Measurements from ENCODE around the gene UBE3C.
A peak's percentile ranks its signal among the peaks of the same experiment; 100 is the strongest.
"Not testable (repeated sequence)": the region's sequence is repeated elsewhere in the genome, so short reads cannot be mapped to it uniquely, and the experiment has no call there.

The UBE3C gene

DNA sequence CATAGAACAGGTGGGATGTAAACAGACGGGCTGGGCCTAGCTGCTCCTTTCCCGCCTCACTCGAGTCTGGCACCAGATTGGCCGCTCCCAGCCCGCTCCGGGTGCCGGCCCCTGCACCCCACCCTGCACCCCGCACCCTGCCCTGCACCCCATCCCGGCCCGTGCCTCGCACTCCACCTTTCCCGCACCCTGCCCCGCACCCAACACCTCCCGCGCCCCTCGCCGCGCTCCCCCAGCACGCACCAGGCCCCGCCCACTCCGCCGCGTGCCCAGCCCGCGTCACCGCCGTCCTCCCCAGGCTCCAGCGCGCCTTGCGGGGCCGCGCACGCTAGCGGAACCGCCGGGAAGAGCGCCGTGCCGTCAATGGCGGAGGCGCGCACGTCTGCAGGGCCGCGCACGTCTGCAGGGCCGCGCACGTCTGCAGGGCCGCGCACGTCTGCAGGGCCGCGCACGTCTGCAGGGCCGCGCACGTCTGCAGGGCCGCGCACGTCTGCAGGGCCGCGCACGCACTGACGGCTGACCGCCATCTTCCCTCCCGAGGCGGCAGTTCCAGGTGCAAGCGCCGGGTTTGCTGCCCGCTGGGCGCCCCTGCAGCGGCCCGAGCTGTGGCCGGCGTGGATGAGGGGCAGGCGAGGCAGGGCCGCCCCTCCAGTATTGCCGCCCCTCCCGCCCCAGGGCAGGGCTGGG lies at the start of gene UBE3C:
Gene UBE3C (plus strand): TSS at position 503 of the 687 bp plus-strand sequence. CDS start 347 bp downstream, outside the sequence.
- peak; percentile 94 for DNase-seq

DNA sequence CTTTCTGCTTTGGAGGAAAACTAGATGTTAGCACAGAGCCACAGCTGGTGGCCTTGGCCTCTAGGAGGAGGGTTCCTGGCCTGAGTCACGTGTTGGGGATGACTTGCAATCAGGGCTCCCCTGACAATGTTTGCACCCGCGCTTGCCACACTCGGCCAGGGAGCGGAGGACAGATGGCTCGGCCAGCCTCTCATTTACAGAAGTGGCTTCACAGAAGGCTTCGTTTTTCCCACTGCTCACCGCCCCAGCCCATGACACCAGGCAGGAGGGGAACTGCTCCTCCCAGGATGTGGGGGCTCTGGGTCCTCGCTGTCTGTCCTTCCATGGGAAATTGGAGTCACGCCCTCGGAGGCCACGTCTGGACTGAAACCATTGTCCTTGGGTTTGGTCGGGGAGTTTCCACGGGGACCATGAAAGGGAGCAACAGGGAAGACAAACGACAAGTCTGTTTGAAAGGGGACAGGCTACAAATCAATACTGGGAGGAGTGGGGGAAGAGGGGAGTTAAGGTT lies 49.6 kb upstream of the UBE3C start:
- no peak for DNase-seq

DNA sequence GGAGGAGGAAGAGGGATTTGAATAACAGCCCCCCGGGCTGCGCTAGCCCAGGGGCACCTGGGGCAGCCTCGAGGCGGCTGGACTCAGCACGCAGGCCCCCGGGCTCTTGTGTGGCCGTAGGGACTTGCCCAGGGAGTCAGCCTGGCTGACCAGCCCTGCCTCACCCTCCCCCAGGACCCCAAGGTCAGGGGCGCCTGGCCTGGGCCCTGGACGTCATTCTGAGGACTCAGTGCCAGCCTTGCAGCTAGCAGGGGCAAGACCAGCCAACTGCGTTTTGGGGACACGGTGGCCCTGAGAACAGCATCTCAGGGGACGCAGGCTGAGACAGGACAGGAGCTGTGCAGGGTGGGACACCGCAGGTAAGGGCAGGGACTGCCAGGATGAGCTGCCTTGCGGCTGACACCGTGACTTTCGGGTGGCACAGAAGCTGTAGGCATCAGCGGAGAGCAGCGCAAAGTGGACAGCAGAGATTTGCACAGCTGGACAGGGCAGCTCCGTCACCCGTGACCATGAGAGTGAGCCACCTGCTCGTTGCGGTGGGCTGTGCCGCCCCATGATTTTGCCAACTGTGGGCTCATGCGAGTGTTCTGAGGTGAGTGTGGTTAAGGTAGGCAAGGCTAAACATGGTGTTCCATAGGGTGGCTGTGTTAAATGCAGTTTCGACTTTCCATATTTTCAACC lies 48.1 kb upstream of the UBE3C start:
- DNase-seq = no peak

DNA sequence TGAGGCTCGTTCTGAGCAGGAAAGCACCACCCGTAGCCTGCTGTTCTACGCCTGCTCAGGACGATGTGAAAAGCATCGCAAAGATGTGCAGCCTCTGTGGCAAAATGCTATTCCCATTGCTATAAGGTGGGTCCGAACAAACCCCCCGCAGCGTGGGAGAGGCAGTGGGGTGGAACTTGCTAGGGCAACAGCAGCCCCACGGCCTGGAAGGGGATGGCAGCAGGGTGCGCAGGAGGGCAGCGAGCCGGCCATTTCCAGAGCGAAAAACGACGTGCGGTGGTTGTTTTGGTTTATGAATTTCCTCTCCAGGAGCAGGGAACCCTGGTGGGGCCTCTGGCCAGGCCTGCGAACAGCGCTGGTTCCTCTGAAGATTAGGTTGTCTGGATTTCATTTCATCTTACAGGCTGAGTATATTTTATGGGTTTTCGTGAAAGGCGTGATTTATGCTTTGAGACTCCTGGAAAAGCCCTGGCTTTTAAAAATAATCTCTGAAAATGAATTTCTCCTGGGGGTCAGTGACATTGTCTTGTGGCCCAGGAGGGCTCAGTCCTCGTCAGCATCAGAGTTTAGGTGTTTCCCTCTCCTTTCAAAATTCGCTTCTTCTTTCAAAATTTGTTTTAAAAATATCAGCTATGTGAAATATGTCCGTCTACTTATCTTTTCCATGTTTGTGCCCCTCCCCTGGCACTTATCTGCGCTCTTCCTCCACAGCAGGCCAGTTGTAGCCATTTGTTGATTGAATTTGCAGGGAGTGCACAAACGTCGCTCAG lies 42.3 kb upstream of the UBE3C start:
- DNase-seq = no peak

DNA sequence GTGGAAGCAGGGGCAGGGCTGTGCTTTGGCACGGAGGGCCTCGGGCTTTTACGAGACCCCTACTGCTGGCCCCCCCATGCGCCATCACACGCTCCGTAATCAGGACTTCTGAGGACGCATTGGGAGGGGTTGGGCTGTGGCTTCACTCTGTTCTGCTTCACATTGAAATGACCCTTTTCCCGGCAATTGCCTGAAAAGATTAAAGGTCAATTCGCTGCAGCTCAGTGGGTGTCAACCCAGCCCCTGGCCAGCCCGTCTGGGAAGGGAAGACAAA lies 41.7 kb upstream of the UBE3C start:
- no peak for DNase-seq

DNA sequence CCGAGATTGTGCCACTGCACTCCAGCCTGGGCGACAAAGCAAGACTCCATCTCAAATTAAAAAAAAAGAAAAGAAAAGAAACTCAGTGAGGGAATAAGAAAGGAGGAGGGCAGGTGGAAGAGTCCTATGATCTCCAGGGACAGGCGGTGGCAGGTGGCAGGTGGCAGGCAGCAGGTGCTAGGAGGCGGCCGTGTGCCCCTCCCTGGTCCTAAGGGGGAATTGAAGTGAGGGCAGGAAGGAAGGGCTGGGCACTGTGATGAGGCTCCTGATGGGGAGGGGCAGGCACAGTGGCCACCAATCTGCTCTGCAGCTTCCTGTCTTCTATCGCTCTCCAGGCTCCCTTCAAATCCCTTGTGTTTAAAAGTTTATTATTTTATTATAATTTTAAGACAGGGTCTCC lies 41.2 kb upstream of the UBE3C start:
- DNase-seq = no peak

DNA sequence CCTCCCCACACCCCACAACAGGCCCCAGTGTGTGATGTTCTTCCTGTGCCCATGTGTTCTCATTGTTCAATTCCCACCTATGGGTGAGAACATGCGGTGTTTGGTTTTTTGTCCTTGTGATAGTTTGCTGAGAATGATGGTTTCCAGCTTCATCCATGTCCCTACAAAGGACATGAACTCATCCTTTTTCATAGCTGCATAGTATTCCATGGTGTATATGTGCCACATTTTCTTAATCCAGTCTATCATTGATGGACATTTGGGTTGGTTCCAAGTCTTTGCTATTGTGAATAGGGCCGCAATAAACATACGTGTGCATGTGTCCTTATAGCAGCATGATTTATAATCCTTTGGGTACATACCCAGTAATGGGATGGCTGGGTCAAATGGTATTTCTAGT lies 38.7 kb upstream of the UBE3C start:
- DNase-seq = not testable (repeated sequence)

DNA sequence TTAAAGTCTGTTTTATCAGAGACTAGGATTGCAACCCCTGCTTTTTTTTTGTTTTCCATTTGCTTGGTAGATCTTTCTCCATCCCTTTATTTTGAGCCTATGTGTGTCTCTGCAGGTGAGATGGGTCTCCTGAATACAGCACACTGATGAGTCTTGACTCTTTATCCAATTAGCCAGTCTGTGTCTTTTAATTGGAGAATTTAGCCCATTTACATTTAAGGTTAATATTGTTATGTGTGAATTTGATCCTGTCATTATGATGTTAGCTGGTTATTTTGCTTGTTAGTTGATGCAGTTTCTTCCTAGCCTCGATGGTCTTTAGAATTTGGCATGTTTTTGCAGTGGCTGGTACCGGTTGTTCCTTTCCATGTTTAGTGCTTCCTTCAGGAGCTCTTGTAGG lies 35.1 kb upstream of the UBE3C start:
- not testable (repeated sequence) for DNase-seq

DNA sequence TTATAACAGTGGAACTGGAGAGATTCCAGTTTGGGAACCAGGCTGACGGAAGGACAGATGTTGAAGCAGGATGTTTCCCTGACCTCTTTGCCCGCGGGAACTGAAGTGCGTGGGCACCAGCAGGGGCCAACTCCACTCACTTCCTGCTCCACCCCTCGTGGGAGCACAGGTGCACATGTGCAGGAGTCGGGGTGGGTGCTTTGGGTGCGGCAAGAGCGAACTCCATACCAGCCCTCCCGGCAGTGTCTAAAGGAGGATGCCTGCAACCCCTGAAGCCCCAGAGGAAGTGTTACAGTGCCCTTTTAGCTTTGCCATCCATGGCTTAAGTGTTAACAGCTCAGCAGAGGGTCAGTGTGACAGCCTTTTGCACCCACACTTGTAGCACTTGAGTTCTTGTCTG lies 27.4 kb upstream of the UBE3C start:
- no peak for DNase-seq

DNA sequence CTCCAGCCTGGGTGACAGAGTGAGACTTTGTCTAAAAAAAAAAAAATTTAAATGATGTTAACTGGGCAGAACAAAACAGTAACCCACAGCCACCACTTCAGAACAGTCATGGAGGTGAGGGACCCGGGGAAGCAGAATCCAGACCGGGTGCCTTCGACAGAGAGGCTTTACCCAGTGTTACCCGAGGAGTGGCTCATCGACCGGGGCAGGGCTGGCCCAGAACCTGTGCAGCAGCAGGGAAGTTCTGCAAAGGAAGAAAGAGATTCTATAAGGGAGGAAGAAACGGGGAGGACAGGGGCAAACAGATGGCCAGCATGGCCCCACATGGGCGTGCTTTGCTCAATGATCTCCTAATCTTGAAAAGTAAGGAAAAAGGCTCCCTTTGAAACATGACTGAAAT lies 26.0 kb upstream of the UBE3C start:
- no peak for DNase-seq

DNA sequence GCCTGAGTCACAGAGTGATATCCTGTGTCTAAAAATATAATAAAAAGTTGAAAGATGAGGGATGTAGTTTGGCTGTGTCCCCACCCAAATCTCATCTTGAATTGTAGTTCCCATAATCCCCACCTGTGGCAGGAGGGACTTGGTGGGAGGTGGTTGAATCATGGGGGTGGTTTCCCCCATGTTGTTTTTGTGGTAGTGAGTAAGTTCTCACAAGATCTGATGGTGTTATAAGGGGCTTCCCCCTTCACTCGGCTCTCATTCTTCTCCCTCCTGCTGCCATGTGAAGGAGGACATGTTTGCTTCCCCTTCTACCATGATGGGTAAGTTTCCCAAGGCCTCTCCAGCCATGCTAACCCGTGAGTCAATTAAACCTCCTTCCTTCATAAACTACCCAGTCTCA lies 25.1 kb upstream of the UBE3C start:
- no peak for DNase-seq

DNA sequence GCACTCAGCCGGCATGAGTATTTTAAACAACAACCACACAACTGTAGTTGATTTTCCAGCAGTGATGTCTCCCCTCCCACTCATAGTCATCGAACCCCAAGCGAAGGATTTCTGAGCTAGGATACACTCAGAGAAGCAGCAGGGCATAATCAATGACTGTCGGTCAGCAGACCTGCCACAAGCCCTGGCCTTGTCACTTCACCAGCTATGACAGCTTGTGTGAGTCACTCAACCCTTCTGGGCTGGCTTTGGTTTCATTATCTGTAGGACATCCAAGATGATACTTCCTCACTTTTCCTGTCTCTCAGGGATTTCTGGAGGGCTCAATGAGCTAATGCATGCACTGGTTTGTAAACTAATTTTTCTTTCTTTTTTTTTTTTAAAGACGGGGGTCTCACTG lies 22.0 kb upstream of the UBE3C start:
- no peak for DNase-seq

DNA sequence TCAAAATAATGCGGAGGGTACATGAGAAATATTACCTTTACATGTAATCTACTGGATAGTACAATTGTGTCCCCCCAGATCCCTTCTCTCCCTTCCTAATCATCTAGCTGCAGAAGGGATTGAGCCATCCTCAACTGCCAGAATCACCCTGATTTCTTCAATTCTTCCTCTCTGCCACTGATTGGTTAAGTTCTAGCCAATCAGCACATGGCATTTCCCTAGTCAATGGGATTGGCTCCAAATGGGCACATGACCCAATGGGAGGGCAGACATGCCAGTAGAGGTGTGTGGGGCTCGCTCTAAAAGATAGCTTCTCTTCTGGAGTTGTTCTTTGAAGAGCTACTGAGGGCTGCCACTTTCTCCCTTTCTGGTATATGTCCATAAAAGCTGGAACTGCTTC lies 20.9 kb upstream of the UBE3C start:
- no peak for DNase-seq

DNA sequence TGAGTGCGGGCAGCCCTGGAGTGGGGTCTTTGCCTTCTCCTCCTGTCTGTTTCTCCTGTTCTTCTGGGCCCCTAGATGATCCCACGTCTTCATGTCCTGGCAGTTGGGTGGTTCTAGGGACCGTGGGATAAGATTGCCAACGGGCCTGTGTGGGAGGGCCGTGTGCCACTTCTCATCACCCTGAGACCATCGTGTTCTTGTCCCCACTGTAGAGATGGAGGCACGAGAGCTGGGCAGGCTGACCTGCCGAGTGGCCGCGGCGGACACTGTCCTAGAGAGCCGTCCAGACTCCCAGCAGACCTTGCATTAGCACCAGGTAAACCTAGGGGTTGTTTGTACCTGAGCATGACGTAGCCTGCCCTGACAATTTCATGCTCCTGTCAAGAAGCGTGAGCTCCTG lies 18.5 kb upstream of the UBE3C start:
- no peak for DNase-seq

DNA sequence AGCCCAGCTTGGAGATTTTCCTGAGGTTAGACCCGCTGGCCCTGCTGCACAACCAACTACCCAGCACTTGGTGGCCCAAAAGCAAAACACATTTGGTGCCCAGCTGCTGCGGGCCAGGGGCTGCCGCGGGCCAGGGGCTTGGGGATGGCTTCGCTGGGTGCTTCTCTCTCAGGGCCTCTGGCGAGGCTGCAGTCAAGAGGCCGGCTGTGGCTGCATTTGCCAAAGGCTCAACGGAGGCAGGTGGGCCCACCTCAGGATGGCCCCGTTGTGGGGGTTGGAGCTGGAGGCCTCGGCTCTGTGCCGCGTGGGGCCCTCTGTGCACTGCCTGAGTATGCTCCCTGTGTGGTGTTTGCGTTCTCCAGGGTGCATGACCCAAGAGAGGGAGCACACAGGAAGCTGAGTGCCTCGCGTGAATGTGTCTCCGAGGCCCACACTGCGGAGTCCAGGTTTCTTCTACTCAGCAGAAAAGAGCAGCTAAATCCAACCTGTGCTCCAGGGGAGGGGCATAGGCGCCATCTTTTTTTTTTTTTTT lies 17.5 kb upstream of the UBE3C start:
- DNase-seq = no peak

DNA sequence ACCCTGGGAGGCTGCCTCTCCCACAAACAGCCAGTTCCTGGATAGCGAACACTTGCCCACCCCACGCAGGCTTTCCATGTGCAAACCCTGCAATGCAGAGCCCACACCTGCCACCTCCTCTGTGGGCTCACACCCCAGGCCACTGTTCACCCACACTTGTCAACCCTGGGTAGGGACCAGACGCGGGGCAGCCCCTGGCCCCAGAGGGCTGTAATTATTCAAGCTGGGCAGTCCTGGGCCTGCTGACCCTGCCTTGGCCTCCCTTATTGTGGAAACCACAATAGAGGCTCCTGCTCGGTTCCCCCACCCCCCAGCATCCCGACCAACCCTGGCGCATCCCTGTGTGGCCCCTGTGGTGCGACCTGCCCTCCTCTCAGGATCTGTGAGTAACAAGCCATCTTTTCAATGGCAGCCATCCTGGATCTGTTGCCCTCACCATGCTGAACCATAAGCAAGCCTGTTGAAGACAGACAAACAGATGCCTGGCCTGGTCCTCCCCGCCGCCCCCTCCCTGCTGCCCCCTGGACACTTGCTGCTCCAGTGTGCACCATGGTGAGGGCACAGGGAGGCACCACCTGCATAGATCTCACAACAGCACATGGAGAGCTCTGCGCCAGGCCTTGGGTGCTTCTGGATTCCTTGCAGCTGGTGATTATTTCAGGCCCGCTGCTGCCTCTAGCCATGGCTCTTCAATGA lies 15.8 kb upstream of the UBE3C start:
- no peak for DNase-seq

DNA sequence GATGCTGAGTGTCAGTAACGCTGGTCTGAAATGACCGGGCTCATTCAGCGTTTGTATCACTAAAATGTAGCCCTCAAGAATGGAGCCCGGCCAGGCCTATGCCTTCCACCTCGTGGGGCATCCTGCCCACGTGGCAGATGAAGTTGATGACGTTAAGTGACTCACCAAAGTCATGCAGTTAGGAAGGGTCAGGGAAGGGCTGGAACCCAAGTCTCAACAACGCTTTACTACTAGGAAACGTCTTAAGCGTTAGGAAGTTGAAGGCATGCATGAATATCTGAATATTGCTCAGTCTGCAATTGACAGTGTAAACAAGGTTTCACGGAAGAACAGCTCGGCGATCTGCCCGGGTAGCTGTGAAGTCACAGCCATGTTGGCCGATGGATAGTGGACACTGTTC lies 14.0 kb upstream of the UBE3C start:
- DNase-seq = no peak

DNA sequence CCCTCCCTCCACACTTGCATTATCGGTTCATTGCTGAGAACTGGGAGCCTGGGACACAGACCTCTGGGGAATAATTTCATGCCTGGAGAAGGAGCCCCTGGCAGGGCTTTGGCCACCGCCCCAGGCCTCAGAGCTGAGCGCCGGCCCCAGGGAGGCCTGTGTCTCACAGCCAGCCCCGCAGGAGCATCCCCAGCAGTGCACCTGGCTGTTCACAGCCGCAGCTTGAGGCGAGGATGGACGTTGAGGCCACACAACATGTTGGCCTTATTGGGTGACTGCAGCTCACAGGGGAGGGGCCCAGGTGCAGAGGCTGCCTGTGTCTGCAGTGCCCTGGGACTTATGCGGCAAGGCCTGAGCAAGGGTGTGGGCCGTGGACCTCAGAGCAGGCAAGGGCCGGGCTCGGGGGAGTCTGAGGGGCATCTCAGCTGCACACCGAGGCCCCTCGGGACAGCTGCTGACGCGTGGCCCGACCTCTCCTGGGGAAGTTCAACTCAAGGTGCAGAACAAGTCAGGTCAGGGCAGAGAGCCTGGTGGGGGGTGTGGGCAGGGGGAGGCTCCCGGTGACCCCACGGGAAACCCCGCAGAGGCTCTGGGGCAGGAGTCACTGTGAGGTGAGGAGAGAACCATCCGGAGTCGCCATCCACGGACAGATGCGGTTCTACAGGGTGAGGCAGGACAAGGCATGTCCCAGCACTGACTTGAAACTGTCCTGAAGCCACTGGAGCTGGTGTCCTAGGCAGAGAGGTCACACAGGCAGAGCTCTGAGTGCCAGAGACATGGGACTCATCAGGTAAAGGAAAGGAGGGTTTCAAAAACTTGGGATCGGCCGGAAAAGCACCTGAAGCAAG lies 13.1 kb upstream of the UBE3C start:
- DNase-seq = no peak

DNA sequence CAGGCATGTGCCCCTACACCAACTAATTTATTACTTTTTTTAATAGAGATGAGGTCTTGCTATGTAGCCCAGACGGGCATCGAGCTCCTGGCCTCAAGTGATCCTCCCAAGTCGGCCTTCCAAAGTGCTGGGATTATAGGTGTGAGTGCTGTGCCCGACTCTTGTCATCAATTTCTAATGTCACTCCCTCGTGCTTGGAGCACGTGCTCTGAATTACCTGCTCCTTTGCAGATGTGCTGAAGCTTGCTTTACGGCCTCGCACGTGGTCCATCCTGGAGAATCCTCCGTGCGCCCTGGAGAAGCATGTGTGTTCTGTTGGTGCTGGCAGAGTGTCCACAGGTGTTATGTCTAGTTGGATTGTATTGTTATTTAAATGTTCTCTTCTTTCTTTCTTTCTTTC lies 11.8 kb upstream of the UBE3C start:
- no peak for DNase-seq

DNA sequence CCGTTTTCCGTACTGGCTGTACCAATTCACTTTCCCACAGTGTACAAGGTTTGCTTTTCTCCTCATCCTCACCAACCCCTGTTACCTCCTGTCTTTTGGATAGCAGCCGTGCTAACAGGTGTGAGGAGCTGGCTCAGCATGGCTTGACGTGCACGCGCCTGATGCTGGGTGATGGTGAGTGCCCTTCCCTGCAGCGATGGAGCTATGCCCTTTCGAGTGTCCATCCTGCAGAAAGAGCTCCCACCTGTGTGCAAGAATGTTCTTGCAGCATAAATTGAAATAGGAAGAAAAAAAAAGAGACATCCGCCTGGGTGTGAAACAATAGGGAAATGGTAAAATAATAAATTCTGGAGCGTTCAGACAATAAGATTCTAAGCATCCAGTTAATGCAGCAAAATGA lies 9.5 kb upstream of the UBE3C start:
- no peak for DNase-seq

DNA sequence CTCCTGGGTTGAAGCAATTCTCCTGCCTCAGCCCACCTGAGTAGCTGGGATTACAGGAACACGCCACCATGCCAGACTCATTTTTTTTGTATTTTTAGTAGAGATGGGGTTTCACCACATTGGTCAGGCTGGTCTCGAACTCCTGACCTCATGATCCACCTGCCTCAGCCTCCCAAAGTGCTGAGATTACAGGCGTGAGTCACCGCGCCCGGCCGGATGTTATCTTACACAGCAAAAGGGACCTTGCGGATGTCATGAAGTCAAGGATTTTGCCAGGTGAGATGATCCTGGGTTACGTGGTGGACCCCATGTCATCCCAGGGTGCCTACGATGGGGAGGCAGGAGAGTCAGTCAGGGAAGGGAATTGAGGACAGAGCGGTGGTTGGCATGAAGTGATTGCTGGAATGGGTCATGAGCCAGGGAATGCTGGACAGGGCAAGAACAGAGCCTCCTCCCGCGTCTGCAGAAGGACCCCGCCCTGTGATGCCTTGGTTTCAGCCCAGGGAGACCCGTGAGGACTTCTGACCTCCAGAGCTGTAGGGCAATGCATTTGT lies 8.7 kb upstream of the UBE3C start:
- DNase-seq = no peak

DNA sequence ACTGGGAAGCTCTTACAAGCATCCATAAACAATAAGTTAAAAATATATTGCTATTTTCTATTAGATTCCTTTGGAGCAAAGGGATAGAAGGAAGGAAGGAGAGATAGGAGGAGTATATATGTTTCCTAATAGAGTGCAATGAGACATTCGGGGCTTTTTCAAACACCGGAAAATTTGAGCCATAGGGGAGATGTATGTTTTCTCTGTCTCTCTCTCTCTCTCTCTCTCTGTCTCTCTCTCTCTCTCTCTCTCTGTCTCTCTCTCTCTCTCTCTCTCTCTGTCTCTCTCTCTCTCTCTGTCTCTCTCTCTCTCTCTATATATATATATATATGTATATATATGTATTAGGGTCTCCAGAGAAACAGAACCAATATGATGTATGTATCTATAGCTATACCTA lies 7.9 kb upstream of the UBE3C start:
- DNase-seq = not testable (repeated sequence)
